OCI-LY3 (cell line): Measurements from ENCODE around the gene VIPR2.

Experiments used
- EZH2phosphoT487 ChIP-seq: fragments of 200-600 bp; shearing (Covaris generic); IDR thresholded peaks from 2 replicates; pipeline ENCODE4 v1.6.1; 2018; ENCODE audit warnings: antibody characterized with exemption, mixed run types, low read depth
- TF ChIP-seq, protein P1 (sequence below): fragments of 200-600, 300-600 bp; sonication (generic); IDR thresholded peaks from 2 replicates; pipeline ENCODE4 v1.5.1; 2014; ENCODE audit warnings: antibody characterized with exemption, low read length, low read depth

DNA sequence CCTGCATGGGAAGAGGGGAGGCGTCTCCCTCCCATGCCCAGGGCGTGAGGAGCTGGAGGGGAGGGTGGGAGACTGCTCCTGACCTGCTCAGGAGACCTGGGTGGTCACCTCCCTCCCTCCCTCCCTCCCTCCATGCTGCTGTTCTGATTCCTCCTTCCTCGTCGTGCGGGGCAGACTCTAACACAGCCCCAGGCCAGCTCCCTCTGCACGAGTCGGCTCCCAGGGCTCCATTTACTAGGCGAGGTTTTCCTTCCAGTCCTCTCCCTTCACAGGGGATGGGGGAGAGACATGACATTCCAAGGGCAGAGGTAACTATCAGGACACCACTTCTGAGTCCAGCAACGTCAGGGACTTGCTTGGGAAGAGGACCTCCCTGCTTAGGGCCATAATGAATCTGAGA is 23.6 kb downstream of the VIPR2 start:
- TF ChIP-seq, protein P1, sequence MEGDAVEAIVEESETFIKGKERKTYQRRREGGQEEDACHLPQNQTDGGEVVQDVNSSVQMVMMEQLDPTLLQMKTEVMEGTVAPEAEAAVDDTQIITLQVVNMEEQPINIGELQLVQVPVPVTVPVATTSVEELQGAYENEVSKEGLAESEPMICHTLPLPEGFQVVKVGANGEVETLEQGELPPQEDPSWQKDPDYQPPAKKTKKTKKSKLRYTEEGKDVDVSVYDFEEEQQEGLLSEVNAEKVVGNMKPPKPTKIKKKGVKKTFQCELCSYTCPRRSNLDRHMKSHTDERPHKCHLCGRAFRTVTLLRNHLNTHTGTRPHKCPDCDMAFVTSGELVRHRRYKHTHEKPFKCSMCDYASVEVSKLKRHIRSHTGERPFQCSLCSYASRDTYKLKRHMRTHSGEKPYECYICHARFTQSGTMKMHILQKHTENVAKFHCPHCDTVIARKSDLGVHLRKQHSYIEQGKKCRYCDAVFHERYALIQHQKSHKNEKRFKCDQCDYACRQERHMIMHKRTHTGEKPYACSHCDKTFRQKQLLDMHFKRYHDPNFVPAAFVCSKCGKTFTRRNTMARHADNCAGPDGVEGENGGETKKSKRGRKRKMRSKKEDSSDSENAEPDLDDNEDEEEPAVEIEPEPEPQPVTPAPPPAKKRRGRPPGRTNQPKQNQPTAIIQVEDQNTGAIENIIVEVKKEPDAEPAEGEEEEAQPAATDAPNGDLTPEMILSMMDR, result no peak
- no peak for TF ChIP-seq EZH2phosphoT487
